ENCODE measurements around the gene COLEC12.
A peak's percentile ranks its signal among the peaks of the same experiment; 100 is the strongest.

COLEC12 gene

GRCh38 chr18:390741-391478 is 109.6 kb downstream of the COLEC12 start:
- H3K4me3 ChIP-seq (ENCODE audit: low read depth, low read length) = no peak overlapping the region
- TF ChIP-seq CTCF (IDR thresholded peaks at IDR 0.05; ENCODE audit: low read depth, low read length) (no peak), MYC (IDR thresholded peaks at IDR 0.05; ENCODE audit: low read depth, low read length) (no peak), POLR2A (IDR thresholded peaks at IDR 0.05; ENCODE audit: extremely low read depth, insufficient read length) (no peak), MAX (IDR thresholded peaks at IDR 0.05; ENCODE audit: low read depth, low read length) (no peak)
- DNase-seq (ENCODE audit: low read depth) = no peak

GRCh38 chr18:389658-390357 is 110.7 kb downstream of the COLEC12 start:
- DNase-seq (ENCODE audit: low read depth) = peak; percentile 12

GRCh38 chr18:388200-388599 is 112.3 kb downstream of the COLEC12 start:
- TF ChIP-seq MYC (IDR thresholded peaks at IDR 0.05; ENCODE audit: low read depth, low read length) (no peak), CTCF (IDR thresholded peaks at IDR 0.05; ENCODE audit: low read depth, low read length) (no peak), MAX (IDR thresholded peaks at IDR 0.05; ENCODE audit: low read depth, low read length) (no peak), POLR2A (IDR thresholded peaks at IDR 0.05; ENCODE audit: extremely low read depth, insufficient read length) (no peak)
- DNase-seq (ENCODE audit: low read depth) = no peak
- no peak overlapping the region for H3K4me3 ChIP-seq (ENCODE audit: low read depth, low read length)

More at GRCh38 chr18:389658-390357, 110.7 kb downstream of the COLEC12 start:
- TF ChIP-seq POLR2A (IDR thresholded peaks at IDR 0.05; ENCODE audit: extremely low read depth, insufficient read length) = no peak
- no peak for TF ChIP-seq MYC (IDR thresholded peaks at IDR 0.05; ENCODE audit: low read depth, low read length)
- no peak overlapping the region for H3K4me3 ChIP-seq (ENCODE audit: low read depth, low read length)

GRCh38 chr18:386994-387393 is 113.5 kb downstream of the COLEC12 start:
- no peak for DNase-seq (ENCODE audit: low read depth)
- no peak overlapping the region for H3K4me3 ChIP-seq (ENCODE audit: low read depth, low read length)
- TF ChIP-seq POLR2A (IDR thresholded peaks at IDR 0.05; ENCODE audit: extremely low read depth, insufficient read length) (no peak), MAX (IDR thresholded peaks at IDR 0.05; ENCODE audit: low read depth, low read length) (no peak), CTCF (IDR thresholded peaks at IDR 0.05; ENCODE audit: low read depth, low read length) (no peak), MYC (IDR thresholded peaks at IDR 0.05; ENCODE audit: low read depth, low read length) (no peak)

- no peak overlapping the region for H3K4me3 ChIP-seq (ENCODE audit: low read depth, low read length)
- TF ChIP-seq MYC (IDR thresholded peaks at IDR 0.05; ENCODE audit: low read depth, low read length) (no peak), POLR2A (IDR thresholded peaks at IDR 0.05; ENCODE audit: extremely low read depth, insufficient read length) (no peak), MAX (IDR thresholded peaks at IDR 0.05; ENCODE audit: low read depth, low read length) (no peak), CTCF (IDR thresholded peaks at IDR 0.05; ENCODE audit: low read depth, low read length) (no peak)
- DNase-seq (ENCODE audit: low read depth) = no peak
Measured at GRCh38 chr18:384897-385296, 115.6 kb downstream of the COLEC12 start.

GRCh38 chr18:383135-383534 is 117.4 kb downstream of the COLEC12 start:
- TF ChIP-seq MYC (IDR thresholded peaks at IDR 0.05; ENCODE audit: low read depth, low read length) (no peak), MAX (IDR thresholded peaks at IDR 0.05; ENCODE audit: low read depth, low read length) (no peak), CTCF (IDR thresholded peaks at IDR 0.05; ENCODE audit: low read depth, low read length) (no peak), POLR2A (IDR thresholded peaks at IDR 0.05; ENCODE audit: extremely low read depth, insufficient read length) (no peak)

More at GRCh38 chr18:383135-383534, 117.4 kb downstream of the COLEC12 start:
- H3K4me3 ChIP-seq (ENCODE audit: low read depth, low read length) = no peak overlapping the region
- DNase-seq (ENCODE audit: low read depth) = no peak
